ENCODE data around the gene RFX2.
"Not testable (repeated sequence)": the region's sequence is repeated elsewhere in the genome, so short reads cannot be mapped to it uniquely, and the experiment has no call there.

The RFX2 gene

DNA sequence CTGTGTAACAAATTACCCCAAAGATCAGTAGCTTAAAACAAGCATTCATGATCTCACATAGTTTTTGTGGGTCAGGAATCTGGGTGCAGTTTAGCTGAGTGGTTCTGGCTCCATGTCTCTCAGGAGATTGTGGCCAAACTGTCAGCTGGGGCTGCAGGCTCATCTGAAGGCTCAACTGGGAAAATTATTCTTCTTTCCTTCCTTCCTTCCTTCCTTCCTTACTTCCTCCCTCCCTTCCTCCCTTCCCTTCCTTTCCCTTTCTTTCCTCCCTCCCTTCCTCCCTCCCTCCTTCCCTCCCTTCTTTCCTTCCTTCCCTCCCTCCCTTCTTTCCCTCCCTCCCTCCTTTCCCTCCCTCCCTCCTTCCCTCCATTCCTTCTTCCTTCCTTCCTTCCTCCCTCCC lies 8.7 kb upstream of the RFX2 start:
- Histone ChIP-seq H3K9ac (ENCODE audit: low read length) (no peak overlapping the region), H3K9me3 (ENCODE audit: control insufficient read depth, low read length) (peaks cover 9% of the 10 kb centered on the region), H3K4me1 (ENCODE audit: control insufficient read depth, insufficient read depth, low read length) (no peaks in the 10 kb centered on the region), H3K4me3 (ENCODE audit: low read length) (no peak overlapping the region), H3K36me3 (ENCODE audit: control insufficient read depth, insufficient read depth, low read length, severe bottlenecking) (no peaks in the 10 kb centered on the region), H3K27me3 (replicated peaks; ENCODE audit: control insufficient read depth, insufficient read depth, low read length) (no peaks in the 10 kb centered on the region)
- DNase-seq (ENCODE audit: low read depth), result no peak

DNA sequence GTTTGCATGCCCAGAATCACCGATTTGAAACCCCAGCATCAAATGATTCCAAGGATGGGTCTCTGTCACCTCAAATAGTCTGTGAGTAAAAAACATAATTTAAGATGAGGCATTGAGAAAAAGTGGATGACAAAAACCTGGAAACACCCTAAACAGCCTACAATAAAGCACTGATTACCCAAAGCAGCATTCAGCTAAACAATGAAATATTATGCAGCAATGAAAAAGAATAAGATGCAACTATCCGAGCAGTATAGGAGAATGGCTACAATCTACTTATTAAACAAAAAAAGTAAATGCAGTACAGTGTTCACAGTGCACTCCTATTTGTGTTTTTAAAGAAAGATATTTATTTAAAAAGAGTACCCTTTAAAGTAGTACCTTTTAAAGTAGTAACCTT lies 7.7 kb upstream of the RFX2 start:
- Histone ChIP-seq H3K27me3 (replicated peaks; ENCODE audit: control insufficient read depth, insufficient read depth, low read length) (no peaks in the 10 kb centered on the region), H3K4me3 (ENCODE audit: low read length) (no peak overlapping the region), H3K9ac (ENCODE audit: low read length) (no peak overlapping the region)

DNA sequence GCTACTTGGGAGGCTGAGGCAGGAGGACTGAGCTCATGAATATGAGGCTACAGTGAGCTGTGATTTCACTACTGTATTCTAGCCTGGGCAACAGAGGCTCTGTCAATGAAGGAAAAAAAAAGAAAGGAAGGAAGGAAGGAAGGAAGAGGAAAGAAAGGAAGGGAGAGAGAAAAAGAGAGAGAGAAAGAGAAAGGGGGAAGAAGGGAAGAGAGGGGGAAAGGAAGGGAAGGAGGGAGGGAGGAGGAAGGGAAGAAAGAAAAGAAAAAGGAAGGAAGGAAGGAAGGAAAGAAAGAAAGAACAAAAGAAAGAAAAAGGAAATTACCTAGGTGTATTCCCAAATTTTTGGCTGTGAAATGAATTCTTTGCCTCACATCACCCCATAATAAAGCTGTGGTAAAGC lies 7.2 kb upstream of the RFX2 start:
- no peak overlapping the region for H3K9ac ChIP-seq (ENCODE audit: low read length)
- no peak for DNase-seq (ENCODE audit: low read depth)
- H3K36me3 ChIP-seq (ENCODE audit: control insufficient read depth, insufficient read depth, low read length, severe bottlenecking), result no peaks in the 10 kb centered on the region
- H3K4me3 ChIP-seq (ENCODE audit: low read length), result no peak overlapping the region
- H3K9me3 ChIP-seq (ENCODE audit: control insufficient read depth, low read length), result peaks cover 9% of the 10 kb centered on the region
- H3K27me3 ChIP-seq (replicated peaks; ENCODE audit: control insufficient read depth, insufficient read depth, low read length), result no peaks in the 10 kb centered on the region
- no peaks in the 10 kb centered on the region for H3K4me1 ChIP-seq (ENCODE audit: control insufficient read depth, insufficient read depth, low read length)

More for the DNA sequence above, 7.7 kb upstream of the RFX2 start:
- Histone ChIP-seq H3K9me3 (ENCODE audit: control insufficient read depth, low read length) (peaks cover 9% of the 10 kb centered on the region), H3K4me1 (ENCODE audit: control insufficient read depth, insufficient read depth, low read length) (no peaks in the 10 kb centered on the region), H3K36me3 (ENCODE audit: control insufficient read depth, insufficient read depth, low read length, severe bottlenecking) (no peaks in the 10 kb centered on the region)
- DNase-seq (ENCODE audit: low read depth), result no peak

DNA sequence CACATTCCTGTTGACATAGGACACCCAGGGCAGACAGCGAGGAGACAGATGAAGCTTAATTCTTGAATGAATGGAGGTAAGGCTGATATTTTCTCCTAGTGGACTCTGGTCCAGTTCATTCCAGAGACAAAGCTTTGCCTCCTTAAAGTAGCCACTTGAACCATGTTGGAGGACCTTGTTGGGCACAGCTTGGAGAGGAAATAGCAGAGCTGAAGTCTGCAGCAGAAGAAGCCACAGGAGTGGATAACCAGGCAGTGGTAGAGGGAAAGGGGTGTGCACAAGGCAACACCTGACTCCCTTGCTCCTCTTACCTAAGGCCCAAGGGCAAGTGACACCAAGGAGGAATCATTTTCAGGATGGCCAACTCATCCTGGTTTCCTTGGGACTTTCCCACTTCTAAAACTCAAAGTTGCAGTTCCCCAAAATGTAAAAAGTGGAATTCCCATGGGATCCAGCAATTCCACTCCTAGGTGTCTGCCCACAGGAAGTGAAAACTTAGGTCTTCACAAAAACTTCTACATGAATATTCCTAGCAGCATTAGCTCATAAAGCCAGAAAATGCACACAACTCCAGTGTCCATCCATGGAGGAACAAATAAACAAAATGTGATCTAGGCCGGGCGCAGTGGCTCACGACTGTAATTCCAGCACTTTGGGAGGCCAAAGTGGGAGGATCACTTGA lies 6.6 kb upstream of the RFX2 start:
- no peak for DNase-seq (ENCODE audit: low read depth)
- Histone ChIP-seq H3K9me3 (ENCODE audit: control insufficient read depth, low read length) (peaks cover 9% of the 10 kb centered on the region), H3K9ac (ENCODE audit: low read length) (no peak overlapping the region), H3K4me1 (ENCODE audit: control insufficient read depth, insufficient read depth, low read length) (no peaks in the 10 kb centered on the region), H3K36me3 (ENCODE audit: control insufficient read depth, insufficient read depth, low read length, severe bottlenecking) (no peaks in the 10 kb centered on the region), H3K27me3 (replicated peaks; ENCODE audit: control insufficient read depth, insufficient read depth, low read length) (no peaks in the 10 kb centered on the region), H3K4me3 (ENCODE audit: low read length) (no peak overlapping the region)

DNA sequence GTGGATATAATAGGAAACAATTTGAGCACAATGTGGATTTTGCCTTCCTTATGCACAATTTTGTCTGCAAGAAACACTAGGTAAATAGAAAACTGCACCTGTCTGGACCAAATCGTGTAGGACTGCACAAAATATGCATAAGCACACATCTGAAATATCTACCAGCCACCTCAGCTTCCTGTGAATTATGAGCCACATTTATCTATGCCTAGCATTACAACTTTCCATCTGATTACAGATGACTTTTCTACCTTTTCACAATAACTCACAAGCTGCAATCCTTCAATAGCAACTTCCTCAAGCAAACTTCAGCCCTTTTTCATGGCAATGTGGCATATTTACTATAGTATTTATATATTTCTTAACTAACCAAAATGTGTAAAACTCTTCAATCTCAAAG lies 5.7 kb upstream of the RFX2 start:
- no peak overlapping the region for H3K9ac ChIP-seq (ENCODE audit: low read length)
- no peak overlapping the region for H3K4me3 ChIP-seq (ENCODE audit: low read length)
- H3K9me3 ChIP-seq (ENCODE audit: control insufficient read depth, low read length), result peaks cover 9% of the 10 kb centered on the region
- H3K36me3 ChIP-seq (ENCODE audit: control insufficient read depth, insufficient read depth, low read length, severe bottlenecking), result no peaks in the 10 kb centered on the region
- DNase-seq (ENCODE audit: low read depth), result no peak
- no peaks in the 10 kb centered on the region for H3K4me1 ChIP-seq (ENCODE audit: control insufficient read depth, insufficient read depth, low read length)
- H3K27me3 ChIP-seq (replicated peaks; ENCODE audit: control insufficient read depth, insufficient read depth, low read length), result no peaks in the 10 kb centered on the region

DNA sequence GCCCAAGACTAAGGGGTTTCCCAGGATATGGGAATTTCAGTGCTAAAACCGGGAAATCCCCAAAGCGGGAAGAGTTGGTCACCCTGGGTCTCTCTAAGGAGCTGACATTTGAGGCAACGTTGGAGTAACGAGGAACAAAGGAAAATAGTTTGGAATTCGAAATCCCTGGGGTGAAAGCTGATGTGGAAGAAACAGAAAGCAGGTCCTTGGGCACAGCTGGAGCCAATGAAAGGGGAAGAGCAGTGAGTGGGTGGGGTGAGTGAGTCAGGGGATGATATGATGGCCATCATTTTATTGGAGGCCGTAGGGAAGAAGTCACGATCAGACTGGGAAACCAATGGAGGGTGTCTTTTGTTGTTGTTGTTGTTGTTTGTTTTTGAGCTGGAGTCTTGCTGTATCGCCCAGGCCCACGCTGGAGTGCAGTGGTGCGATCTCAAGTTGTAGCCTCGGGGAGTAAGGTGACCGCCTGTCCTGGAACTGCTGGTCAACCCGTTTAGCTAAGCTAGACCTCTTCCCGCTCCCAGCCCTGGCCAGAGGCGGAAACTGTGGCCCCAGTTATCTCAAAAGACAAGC lies 3.4 kb upstream of the RFX2 start:
- DNase-seq (ENCODE audit: low read depth), result no peak
- peaks cover 9% of the 10 kb centered on the region for H3K4me1 ChIP-seq (ENCODE audit: control insufficient read depth, insufficient read depth, low read length)
- no peaks in the 10 kb centered on the region for H3K27me3 ChIP-seq (replicated peaks; ENCODE audit: control insufficient read depth, insufficient read depth, low read length)
- no peak overlapping the region for H3K9ac ChIP-seq (ENCODE audit: low read length)
- peaks cover 5% of the 10 kb centered on the region for H3K9me3 ChIP-seq (ENCODE audit: control insufficient read depth, low read length)
- H3K4me3 ChIP-seq (ENCODE audit: low read length), result no peak overlapping the region
- no peaks in the 10 kb centered on the region for H3K36me3 ChIP-seq (ENCODE audit: control insufficient read depth, insufficient read depth, low read length, severe bottlenecking)

DNA sequence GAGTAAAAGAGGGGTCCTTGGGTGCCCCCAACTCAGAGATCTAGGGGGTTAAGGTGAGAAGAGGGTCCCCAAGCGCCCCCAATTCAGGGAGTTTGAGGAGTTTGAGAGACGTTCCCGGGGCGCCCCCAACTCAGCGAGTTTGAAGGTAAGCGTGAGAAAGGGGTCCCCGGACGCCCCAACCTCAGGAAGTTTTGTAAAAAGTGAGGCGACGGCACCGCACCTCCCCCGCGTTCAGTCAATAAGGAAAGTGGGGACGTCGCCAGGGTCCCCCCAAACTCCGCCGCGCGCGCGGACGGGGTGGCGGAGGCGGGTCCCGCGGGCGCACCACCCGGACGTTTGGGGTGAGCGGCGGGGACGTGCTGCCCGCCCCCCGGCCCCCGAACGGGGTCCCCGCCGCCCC lies 353 bp downstream of the RFX2 start:
- peaks cover 26% of the 10 kb centered on the region for H3K4me1 ChIP-seq (ENCODE audit: control insufficient read depth, insufficient read depth, low read length)
- H3K9me3 ChIP-seq (ENCODE audit: control insufficient read depth, low read length), result no peaks in the 10 kb centered on the region
- H3K4me3 ChIP-seq (ENCODE audit: low read length), result peak overlapping the region; percentile 88
- H3K9ac ChIP-seq (ENCODE audit: low read length), result peak overlapping the region; percentile 94
- no peaks in the 10 kb centered on the region for H3K36me3 ChIP-seq (ENCODE audit: control insufficient read depth, insufficient read depth, low read length, severe bottlenecking)
- H3K27me3 ChIP-seq (replicated peaks; ENCODE audit: control insufficient read depth, insufficient read depth, low read length), result no peaks in the 10 kb centered on the region
- DNase-seq (ENCODE audit: low read depth), result no peak

DNA sequence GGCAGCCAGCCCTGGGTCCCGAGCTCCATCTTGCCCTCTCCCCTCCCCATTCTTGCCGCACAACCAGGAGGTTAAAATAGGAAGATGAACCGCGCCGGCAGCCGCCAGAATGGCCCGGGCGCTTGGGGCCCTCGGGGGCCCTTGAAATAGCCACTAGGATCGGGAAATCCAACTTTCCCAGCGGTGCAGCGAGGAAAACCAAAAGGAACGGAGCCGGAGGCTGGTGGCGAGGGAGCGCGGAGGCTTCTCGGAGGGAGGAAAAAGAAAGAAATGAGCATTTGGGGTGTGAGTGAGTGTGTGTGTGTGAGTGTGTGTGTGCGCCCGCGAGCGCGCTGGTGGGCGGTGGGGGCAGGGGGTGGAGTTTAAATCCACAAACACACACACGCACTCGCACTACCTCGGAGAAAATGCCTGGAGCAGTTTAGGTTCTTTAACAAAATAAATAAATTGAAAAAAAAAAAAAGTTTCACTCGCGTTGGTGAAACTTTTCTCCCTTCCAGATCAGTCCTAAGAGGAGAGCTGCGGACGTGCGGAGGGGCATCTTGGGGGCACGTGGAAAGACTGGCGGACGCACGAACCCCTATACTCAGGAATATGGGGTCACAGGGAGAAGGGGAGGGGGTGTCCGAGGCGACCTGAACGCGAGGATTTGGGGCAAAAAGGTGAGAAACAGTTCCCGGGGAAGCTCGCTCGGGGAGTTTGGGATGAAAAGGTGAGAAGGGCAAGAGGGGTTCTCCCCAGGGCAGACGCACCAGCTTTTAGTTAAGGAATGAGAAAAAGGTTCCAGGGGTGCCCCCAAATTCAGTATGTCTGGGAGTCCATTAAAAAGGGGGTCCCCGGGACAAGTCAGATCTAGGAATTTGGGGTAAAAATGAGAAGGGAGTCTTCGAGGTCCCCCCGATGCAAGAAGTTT lies 1.3 kb downstream of the RFX2 start:
- peak; percentile 83 for DNase-seq (ENCODE audit: low read depth)
- no peaks in the 10 kb centered on the region for H3K9me3 ChIP-seq (ENCODE audit: control insufficient read depth, low read length)
- no peaks in the 10 kb centered on the region for H3K27me3 ChIP-seq (replicated peaks; ENCODE audit: control insufficient read depth, insufficient read depth, low read length)
- H3K9ac ChIP-seq (ENCODE audit: low read length), result peak overlapping the region; percentile 94
- H3K4me3 ChIP-seq (ENCODE audit: low read length), result peak overlapping the region; percentile 88
- H3K4me1 ChIP-seq (ENCODE audit: control insufficient read depth, insufficient read depth, low read length), result peaks cover 34% of the 10 kb centered on the region
- H3K36me3 ChIP-seq (ENCODE audit: control insufficient read depth, insufficient read depth, low read length, severe bottlenecking), result no peaks in the 10 kb centered on the region

DNA sequence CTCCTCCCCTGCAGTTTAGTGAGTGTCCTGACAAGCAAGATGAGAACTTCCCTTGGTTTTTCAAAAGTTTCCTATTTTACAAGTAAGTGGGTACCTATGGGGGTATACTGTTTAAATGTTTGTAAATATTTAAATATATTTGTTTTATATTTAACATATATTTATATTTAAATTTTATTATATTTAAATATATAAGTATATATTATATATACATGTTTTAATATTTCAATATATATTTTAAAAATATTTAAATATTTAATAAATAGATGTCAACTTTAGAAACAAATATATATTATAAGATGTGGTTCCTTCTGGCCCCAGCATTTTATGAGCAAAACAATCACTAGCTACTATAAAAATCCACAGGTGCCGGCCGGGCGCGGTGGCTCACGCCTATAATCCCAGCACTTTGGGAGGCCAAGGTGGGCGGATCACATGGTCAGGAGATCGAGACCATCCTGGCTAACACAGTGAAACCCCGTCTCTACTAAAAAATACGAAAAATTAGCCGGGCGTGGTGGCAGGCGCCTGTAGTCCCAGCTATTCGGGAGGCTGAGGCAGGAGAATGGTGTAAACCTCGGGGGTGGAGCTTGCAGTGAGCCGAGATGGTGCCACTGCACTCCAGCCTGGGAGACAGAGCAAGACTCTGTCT lies 3.5 kb downstream of the RFX2 start:
- not testable (repeated sequence) for DNase-seq (ENCODE audit: low read depth); H3K36me3 ChIP-seq (ENCODE audit: control insufficient read depth, insufficient read depth, low read length, severe bottlenecking); H3K9me3 ChIP-seq (ENCODE audit: control insufficient read depth, low read length); H3K4me3 ChIP-seq (ENCODE audit: low read length); H3K9ac ChIP-seq (ENCODE audit: low read length); H3K27me3 ChIP-seq (replicated peaks; ENCODE audit: control insufficient read depth, insufficient read depth, low read length)
- H3K4me1 ChIP-seq (ENCODE audit: control insufficient read depth, insufficient read depth, low read length), result peaks cover 52% of the 10 kb centered on the region

DNA sequence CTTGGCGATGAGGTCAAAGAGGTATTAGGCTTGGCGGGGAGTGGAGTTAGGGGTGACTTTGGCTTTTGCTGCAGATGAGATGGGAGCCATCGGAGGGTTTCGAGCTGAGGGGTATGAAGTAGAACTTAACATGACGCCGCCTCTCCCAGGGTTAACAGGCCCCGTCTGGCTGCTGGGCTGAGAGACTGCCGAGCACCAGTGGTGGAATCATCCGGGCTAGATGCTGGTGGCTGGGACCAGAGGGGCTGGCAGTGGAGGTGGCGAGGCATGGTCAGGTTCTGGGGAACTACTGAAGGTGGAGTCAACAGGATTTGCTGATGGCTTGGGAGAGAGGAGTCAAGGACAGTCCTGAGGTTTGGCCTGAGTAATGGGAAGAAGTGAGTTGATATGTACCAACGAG lies 4.9 kb downstream of the RFX2 start:
- H3K9ac ChIP-seq (ENCODE audit: low read length), result peak overlapping the region; percentile 75
- peak overlapping the region; percentile 31 for H3K4me3 ChIP-seq (ENCODE audit: low read length)
- DNase-seq (ENCODE audit: low read depth), result no peak
- H3K4me1 ChIP-seq (ENCODE audit: control insufficient read depth, insufficient read depth, low read length), result peaks cover 62% of the 10 kb centered on the region
- H3K27me3 ChIP-seq (replicated peaks; ENCODE audit: control insufficient read depth, insufficient read depth, low read length), result no peaks in the 10 kb centered on the region
- no peaks in the 10 kb centered on the region for H3K9me3 ChIP-seq (ENCODE audit: control insufficient read depth, low read length)
- no peaks in the 10 kb centered on the region for H3K36me3 ChIP-seq (ENCODE audit: control insufficient read depth, insufficient read depth, low read length, severe bottlenecking)

DNA sequence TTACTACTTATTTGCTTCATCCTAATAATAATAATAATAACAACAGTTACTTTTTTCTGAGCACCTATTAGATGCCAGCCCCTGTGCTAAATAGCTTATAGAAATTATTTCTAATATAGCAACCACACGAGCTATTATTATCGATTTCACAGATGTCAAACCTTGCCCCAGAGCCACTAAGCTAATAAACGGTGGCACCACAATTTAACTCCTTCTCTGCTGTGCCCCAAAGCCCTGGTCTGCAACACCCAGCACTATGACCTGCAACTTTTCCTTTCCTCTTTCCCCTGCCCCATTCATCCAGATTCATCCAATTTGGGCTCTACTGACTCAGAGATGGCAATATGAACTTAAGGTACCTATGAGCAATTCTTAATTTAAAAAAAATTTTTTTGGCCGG lies 6.4 kb downstream of the RFX2 start:
- no peak for DNase-seq (ENCODE audit: low read depth)
- peaks cover 68% of the 10 kb centered on the region for H3K4me1 ChIP-seq (ENCODE audit: control insufficient read depth, insufficient read depth, low read length)
- peak overlapping the region; percentile 21 for H3K4me3 ChIP-seq (ENCODE audit: low read length)
- peak overlapping the region; percentile 65 for H3K9ac ChIP-seq (ENCODE audit: low read length)
- no peaks in the 10 kb centered on the region for H3K27me3 ChIP-seq (replicated peaks; ENCODE audit: control insufficient read depth, insufficient read depth, low read length)
- no peaks in the 10 kb centered on the region for H3K9me3 ChIP-seq (ENCODE audit: control insufficient read depth, low read length)
- no peaks in the 10 kb centered on the region for H3K36me3 ChIP-seq (ENCODE audit: control insufficient read depth, insufficient read depth, low read length, severe bottlenecking)

Data from adipocyte (in vitro differentiated cells).